Testis (tissue), 2 donors: ENCODE measurements around the gene GFRA1.

ENCODE experiments used
- POLR2A ChIP-seq: fragments of 450-650 bp; IDR thresholded peaks from one replicate; pipeline ENCODE4 v1.6.1; 2017; ENCODE audit warnings: antibody characterized with exemption, mild to moderate bottlenecking, moderate library complexity
- TF ChIP-seq, protein P1 (sequence below), 3 experiments: fragments of 450-650 bp in 2 of 3; fragments of 200-600 bp in 1 of 3; sonication (generic) in 1 of 3; IDR thresholded peaks; one replicate each; pipeline ENCODE4 v1.5.1; 2016 to 2019; ENCODE audit warnings: antibody characterized with exemption in 3 of 3, mild to moderate bottlenecking in 2 of 3, moderate library complexity in 1 of 3

DNA sequence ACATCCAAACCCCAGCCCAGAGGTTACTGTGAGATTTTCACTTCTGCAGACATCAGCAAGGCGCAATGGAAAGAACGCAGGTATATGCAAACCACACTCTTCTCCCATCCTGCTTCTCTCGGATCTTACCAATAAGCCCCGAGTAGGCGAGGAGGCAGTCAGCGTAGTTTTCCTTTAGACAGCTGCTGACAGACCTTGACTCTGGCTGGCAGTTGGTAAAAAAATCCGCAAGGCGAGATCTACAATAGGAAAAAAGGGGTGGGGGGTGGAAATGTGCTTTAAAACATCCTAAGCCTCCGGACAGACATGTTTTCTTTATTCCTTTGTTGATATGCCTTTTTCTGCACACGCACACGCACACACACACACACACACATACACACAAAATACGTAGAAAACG is 176.5 kb downstream of the GFRA1 start:
- TF ChIP-seq, protein P1, sequence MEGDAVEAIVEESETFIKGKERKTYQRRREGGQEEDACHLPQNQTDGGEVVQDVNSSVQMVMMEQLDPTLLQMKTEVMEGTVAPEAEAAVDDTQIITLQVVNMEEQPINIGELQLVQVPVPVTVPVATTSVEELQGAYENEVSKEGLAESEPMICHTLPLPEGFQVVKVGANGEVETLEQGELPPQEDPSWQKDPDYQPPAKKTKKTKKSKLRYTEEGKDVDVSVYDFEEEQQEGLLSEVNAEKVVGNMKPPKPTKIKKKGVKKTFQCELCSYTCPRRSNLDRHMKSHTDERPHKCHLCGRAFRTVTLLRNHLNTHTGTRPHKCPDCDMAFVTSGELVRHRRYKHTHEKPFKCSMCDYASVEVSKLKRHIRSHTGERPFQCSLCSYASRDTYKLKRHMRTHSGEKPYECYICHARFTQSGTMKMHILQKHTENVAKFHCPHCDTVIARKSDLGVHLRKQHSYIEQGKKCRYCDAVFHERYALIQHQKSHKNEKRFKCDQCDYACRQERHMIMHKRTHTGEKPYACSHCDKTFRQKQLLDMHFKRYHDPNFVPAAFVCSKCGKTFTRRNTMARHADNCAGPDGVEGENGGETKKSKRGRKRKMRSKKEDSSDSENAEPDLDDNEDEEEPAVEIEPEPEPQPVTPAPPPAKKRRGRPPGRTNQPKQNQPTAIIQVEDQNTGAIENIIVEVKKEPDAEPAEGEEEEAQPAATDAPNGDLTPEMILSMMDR (IDR thresholded peaks at IDR 0.05) = no peak
- TF ChIP-seq POLR2A = no peak
